Panc1 (cell line): ENCODE data around the gene FREM1. TPM values are rescaled to one million over a fixed set of nuclear protein-coding genes. Genes with fewer than 3 reads are reported as not detected.

Experiments used
- ATAC-seq: fragments of 200-7000 bp; cut with Tn5 transposase; 2 replicates; pipeline ENCODE4 v1.9.1; 2020; ENCODE audit warnings: mild to moderate bottlenecking, moderate library complexity
- BruUV-seq: library from RNA; stranded (reverse); fragments of 400-500 nt; replicated peaks from 2 replicates; lab custom pipeline; 2021; lab: Mats Ljungman, UMichigan
- CTCF ChIA-PET: fragments of 300-600 bp; sonication (Branson Sonifier 250); formaldehyde crosslinking; loops from one replicate; lab custom pipeline; 2022; ENCODE audit warnings: antibody characterized with exemption; lab: Charles Lee
- POLR2A ChIA-PET: fragments of 300-600 bp; sonication (Branson Sonifier 250); formaldehyde crosslinking; loops from one replicate; lab custom pipeline; 2022; ENCODE audit warnings: antibody characterized with exemption; lab: Charles Lee
- DNase-seq: peaks from one replicate; pipeline ENCODE4 v3.0.0-alpha.2; 2010; ENCODE audit warnings: low read depth, low spot score
- H3K27ac ChIP-seq: 2 replicates; pipeline ENCODE4 v1.5.1; 2011; ENCODE audit warnings: mild to moderate bottlenecking, low read length, inconsistent platforms
- H3K27me3 ChIP-seq: fragments of 200-500 bp; sonication (Bioruptor generic); 2 replicates; pipeline ENCODE4 v1.6.0; 2014; ENCODE audit warnings: low read length, inconsistent platforms; ENCODE audit not compliant: control insufficient read depth, insufficient read depth
- H3K36me3 ChIP-seq: fragments of 200-500 bp; sonication (Bioruptor generic); 2 replicates; pipeline ENCODE4 v1.5.1; 2014; ENCODE audit warnings: inconsistent platforms, mild to moderate bottlenecking, low read length, moderate library complexity; ENCODE audit not compliant: control insufficient read depth, insufficient read depth
- H3K4me1 ChIP-seq: 2 replicates; pipeline ENCODE4 v1.5.1; 2011; ENCODE audit warnings: inconsistent platforms, mild to moderate bottlenecking, low read length, moderate library complexity; ENCODE audit not compliant: control insufficient read depth, insufficient read depth
- H3K4me3 ChIP-seq, 2 experiments: 2 replicates each; pipeline ENCODE4 v1.5.1; 2011 to 2012; ENCODE audit warnings: low read depth in 2 of 2, low read length in 2 of 2, mild to moderate bottlenecking in 2 of 2, inconsistent platforms in 1 of 2, moderate library complexity in 1 of 2
- H3K9me3 ChIP-seq: fragments of 200-500 bp; sonication (Bioruptor generic); 2 replicates; pipeline ENCODE4 v1.5.1; 2014; ENCODE audit warnings: low read depth, mild to moderate bottlenecking, inconsistent platforms, low read length, moderate library complexity; ENCODE audit not compliant: control insufficient read depth, insufficient read depth
- POLR2AphosphoS5 ChIP-seq: IDR thresholded peaks from 2 replicates; pipeline ENCODE4 v1.6.1; 2012; ENCODE audit warnings: mild to moderate bottlenecking, low read depth, low read length, moderate library complexity
- SIN3A ChIP-seq: IDR thresholded peaks from 2 replicates; pipeline ENCODE4 v1.6.1; 2012; ENCODE audit warnings: low read depth, mild to moderate bottlenecking, low read length, moderate library complexity, borderline replicate concordance; ENCODE audit not compliant: insufficient read depth
- TCF7L2 ChIP-seq: IDR thresholded peaks from 2 replicates; pipeline ENCODE4 v1.6.1; 2011; ENCODE audit warnings: mild to moderate bottlenecking, low read depth, low read length, inconsistent platforms
- in situ Hi-C: cut with HindIII; loops from 2 replicates; pipeline ENCODE4 v1.10.0; 2016; ENCODE audit warnings: low sequenced_read_pairs, low pct_unique_long_range_greater_than_20kb
- intact Hi-C: fragments of 100-400 bp; cut with micrococcal nuclease; formaldehyde crosslinking; loops from one replicate; pipeline ENCODE4 v1.10.0; 2022; ENCODE audit not compliant: unreplicated experiment
- total RNA-seq: library from RNA; stranded (reverse); gene quantifications from one replicate; pipeline ENCODE4 v1.2.1, GENCODE V29; 2021; ENCODE audit not compliant: unreplicated experiment
- TF ChIP-seq, protein P1 (sequence below), 2 experiments: IDR thresholded peaks; 2 replicates each; pipeline ENCODE4 v1.6.1; 2011 to 2012; ENCODE audit warnings: low read depth in 2 of 2, control low read depth in 1 of 2, low read length in 1 of 2, mild to moderate bottlenecking in 1 of 2, moderate library complexity in 1 of 2; ENCODE audit not compliant: insufficient read depth in 1 of 2
- TF ChIP-seq, protein P2 (sequence below): fragments of 450-650 bp; IDR thresholded peaks from 2 replicates; pipeline ENCODE4 v1.5.1; 2017; ENCODE audit warnings: mild to moderate bottlenecking

The FREM1 gene
- total RNA-seq, 1 experiment from 2014 or later, result not detected

DNA sequence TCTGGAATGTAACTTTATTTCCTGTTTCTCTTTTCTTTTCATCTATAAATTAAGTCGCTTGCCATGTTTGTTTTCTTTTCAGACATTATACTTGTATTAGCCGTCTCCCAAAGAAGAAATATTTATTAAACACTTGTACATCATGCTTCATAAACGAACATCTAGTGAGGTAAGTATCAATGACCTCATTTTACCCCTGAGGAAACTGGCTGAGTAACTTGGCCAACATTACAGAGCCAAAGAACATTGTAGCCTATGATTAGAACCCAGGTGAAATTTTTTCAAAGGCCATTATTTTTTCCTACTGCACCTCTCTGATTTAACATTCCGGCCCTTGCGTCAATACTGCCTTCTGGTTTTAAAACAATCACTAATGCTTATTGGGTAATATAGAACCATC is 4.2 kb downstream of the FREM1 start:
- Histone ChIP-seq H3K36me3 (no peaks in the 10 kb centered on the region), H3K27ac (no peak overlapping the region), H3K4me3 (no peak overlapping the region), H3K4me1 (no peaks in the 10 kb centered on the region), H3K27me3 (no peaks in the 10 kb centered on the region), H3K9me3 (no peaks in the 10 kb centered on the region)
- in situ Hi-C loops, result no loop called here
- TF ChIP-seq TCF7L2, result no peak
- ChIA-PET CTCF (no interaction called here), POLR2A (no interaction called here)
- no peak for DNase-seq
- no TSS peak for BruUV-seq
- no peak for ATAC-seq
- intact Hi-C loops, result no loop called here

DNA sequence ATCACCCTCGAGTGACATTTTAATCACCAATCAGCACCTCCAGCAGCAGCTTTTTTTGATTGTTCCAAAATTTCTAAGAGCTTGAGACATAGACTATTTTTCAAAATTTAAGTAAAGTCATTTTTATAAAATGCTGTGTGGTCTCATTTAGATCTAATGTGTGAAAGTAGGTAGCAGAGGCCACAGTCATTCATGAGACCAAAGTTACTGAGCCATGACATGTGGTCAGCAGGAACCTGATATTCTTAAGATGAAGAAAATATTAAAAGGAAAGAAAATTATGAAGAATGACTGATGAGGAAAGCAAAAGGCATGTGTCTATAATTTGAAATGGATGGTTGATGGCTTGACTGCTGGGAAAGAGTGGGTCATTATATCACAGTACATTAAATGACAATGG is 7.2 kb downstream of the FREM1 start:
- no peak for ATAC-seq
- intact Hi-C loops (no loop called here), in situ Hi-C loops (no loop called here)
- Histone ChIP-seq H3K9me3 (no peaks in the 10 kb centered on the region), H3K36me3 (no peaks in the 10 kb centered on the region), H3K4me1 (no peaks in the 10 kb centered on the region), H3K27ac (no peak overlapping the region), H3K4me3 (no peak overlapping the region), H3K27me3 (no peaks in the 10 kb centered on the region)
- TF ChIP-seq SIN3A, result no peak
- TF ChIP-seq, protein P1, sequence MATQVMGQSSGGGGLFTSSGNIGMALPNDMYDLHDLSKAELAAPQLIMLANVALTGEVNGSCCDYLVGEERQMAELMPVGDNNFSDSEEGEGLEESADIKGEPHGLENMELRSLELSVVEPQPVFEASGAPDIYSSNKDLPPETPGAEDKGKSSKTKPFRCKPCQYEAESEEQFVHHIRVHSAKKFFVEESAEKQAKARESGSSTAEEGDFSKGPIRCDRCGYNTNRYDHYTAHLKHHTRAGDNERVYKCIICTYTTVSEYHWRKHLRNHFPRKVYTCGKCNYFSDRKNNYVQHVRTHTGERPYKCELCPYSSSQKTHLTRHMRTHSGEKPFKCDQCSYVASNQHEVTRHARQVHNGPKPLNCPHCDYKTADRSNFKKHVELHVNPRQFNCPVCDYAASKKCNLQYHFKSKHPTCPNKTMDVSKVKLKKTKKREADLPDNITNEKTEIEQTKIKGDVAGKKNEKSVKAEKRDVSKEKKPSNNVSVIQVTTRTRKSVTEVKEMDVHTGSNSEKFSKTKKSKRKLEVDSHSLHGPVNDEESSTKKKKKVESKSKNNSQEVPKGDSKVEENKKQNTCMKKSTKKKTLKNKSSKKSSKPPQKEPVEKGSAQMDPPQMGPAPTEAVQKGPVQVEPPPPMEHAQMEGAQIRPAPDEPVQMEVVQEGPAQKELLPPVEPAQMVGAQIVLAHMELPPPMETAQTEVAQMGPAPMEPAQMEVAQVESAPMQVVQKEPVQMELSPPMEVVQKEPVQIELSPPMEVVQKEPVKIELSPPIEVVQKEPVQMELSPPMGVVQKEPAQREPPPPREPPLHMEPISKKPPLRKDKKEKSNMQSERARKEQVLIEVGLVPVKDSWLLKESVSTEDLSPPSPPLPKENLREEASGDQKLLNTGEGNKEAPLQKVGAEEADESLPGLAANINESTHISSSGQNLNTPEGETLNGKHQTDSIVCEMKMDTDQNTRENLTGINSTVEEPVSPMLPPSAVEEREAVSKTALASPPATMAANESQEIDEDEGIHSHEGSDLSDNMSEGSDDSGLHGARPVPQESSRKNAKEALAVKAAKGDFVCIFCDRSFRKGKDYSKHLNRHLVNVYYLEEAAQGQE (IDR thresholded peaks at IDR 0.05; ENCODE audit: insufficient read depth in 1 of 2, low read depth in 2 of 2, low read length in 1 of 2), result no peak
- TF ChIP-seq, protein P2, sequence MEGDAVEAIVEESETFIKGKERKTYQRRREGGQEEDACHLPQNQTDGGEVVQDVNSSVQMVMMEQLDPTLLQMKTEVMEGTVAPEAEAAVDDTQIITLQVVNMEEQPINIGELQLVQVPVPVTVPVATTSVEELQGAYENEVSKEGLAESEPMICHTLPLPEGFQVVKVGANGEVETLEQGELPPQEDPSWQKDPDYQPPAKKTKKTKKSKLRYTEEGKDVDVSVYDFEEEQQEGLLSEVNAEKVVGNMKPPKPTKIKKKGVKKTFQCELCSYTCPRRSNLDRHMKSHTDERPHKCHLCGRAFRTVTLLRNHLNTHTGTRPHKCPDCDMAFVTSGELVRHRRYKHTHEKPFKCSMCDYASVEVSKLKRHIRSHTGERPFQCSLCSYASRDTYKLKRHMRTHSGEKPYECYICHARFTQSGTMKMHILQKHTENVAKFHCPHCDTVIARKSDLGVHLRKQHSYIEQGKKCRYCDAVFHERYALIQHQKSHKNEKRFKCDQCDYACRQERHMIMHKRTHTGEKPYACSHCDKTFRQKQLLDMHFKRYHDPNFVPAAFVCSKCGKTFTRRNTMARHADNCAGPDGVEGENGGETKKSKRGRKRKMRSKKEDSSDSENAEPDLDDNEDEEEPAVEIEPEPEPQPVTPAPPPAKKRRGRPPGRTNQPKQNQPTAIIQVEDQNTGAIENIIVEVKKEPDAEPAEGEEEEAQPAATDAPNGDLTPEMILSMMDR, result no peak
- TF ChIP-seq POLR2AphosphoS5, result no peak
- TF ChIP-seq TCF7L2, result no peak
- no peak for DNase-seq
- ChIA-PET POLR2A (no interaction called here), CTCF (no interaction called here)
- no TSS peak for BruUV-seq

DNA sequence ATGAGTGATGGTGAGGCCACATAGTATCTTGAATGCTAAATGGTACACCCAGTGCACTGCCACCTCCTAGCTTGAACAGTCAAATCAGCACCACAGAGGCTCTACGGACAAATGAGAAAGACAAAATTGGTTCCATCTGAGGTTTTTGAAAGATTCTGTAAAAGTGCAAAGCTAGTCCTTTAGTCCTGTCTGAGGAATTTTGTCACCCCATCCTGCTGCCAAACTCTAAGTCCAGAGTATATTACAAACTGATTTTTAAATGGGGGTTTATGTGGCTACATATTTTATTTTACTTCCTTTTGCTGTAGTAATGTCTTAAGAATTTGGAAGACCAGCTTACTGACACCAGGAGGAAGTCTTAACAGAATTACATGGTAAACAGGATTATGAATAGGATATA is 7.7 kb downstream of the FREM1 start:
- no peak for TF ChIP-seq TCF7L2
- TF ChIP-seq POLR2AphosphoS5, result no peak
- TF ChIP-seq SIN3A, result no peak
- TF ChIP-seq, protein P1 (IDR thresholded peaks at IDR 0.05; ENCODE audit: insufficient read depth in 1 of 2, low read depth in 2 of 2, low read length in 1 of 2), result no peak
- TF ChIP-seq, protein P2, result no peak
- H3K4me1 ChIP-seq, result no peaks in the 10 kb centered on the region
- H3K36me3 ChIP-seq, result no peaks in the 10 kb centered on the region
- no peaks in the 10 kb centered on the region for H3K27me3 ChIP-seq
- no peak for DNase-seq
- no peaks in the 10 kb centered on the region for H3K9me3 ChIP-seq
- in situ Hi-C loops (no loop called here), intact Hi-C loops (no loop called here)
- no peak overlapping the region for H3K4me3 ChIP-seq
- POLR2A ChIA-PET, result no interaction called here
- H3K27ac ChIP-seq, result no peak overlapping the region
- no peak for ATAC-seq
- CTCF ChIA-PET, result no interaction called here
- no TSS peak for BruUV-seq
